Naive thymus-derived CD8-positive, alpha-beta T cell (primary cell): ENCODE results near the gene MICAL2. TPM values are rescaled to one million over a fixed set of nuclear protein-coding genes. Genes with fewer than 3 reads are reported as not detected.

Experiments used
- ATAC-seq, 2 donors: fragments of 150-1000 bp; cut with Tn5 transposase in 1 of 2; sonication (Bioruptor Pico), chemical (Tn5 transposase) in 1 of 2; 1 replicate in 1 of 2; 2 replicates in 1 of 2; pipeline ENCODE4 v1.10.0; 2021; ENCODE audit warnings: mild to moderate bottlenecking in 2 of 2, moderate library complexity in 2 of 2
- POLR2A ChIA-PET: fragments of 350-600 bp; sonication (Branson Sonifier 250); formaldehyde crosslinking; loops from one replicate; lab custom pipeline; 2021; ENCODE audit warnings: antibody characterized with exemption; lab: Charles Lee
- DNase-seq, 10 donors: peaks; one replicate each; pipeline versions ENCODE4 v3.0.0 to v3.0.0-alpha.2; 2020 to 2022
- H3K27ac Mint-ChIP-seq, 10 donors: one replicate each; pipeline ENCODE4 v1.8.0; 2020 to 2022; ENCODE audit warnings: mild to moderate bottlenecking in 10 of 10, mixed read lengths in 10 of 10, moderate library complexity in 4 of 10, inconsistent platforms in 1 of 10
- H3K27me3 Mint-ChIP-seq, 5 donors: one replicate each; pipeline ENCODE4 v1.8.0; 2021 to 2022; ENCODE audit warnings: mixed read lengths in 5 of 5
- H3K36me3 Mint-ChIP-seq, 3 donors: one replicate each; pipeline ENCODE4 v1.8.0; 2020 to 2022; ENCODE audit warnings: mixed read lengths in 3 of 3, mild to moderate bottlenecking in 2 of 3, inconsistent platforms in 1 of 3
- H3K4me1 Mint-ChIP-seq, 4 donors: one replicate each; pipeline ENCODE4 v1.8.0; 2021 to 2022; ENCODE audit warnings: mixed read lengths in 4 of 4
- H3K4me3 Mint-ChIP-seq, 10 donors: one replicate each; pipeline ENCODE4 v1.8.0; 2020 to 2022; ENCODE audit warnings: mild to moderate bottlenecking in 10 of 10, mixed read lengths in 10 of 10, moderate library complexity in 6 of 10, inconsistent platforms in 1 of 10
- H3K9me3 Mint-ChIP-seq, 9 donors: one replicate each; pipeline ENCODE4 v1.8.0; 2020 to 2022; ENCODE audit warnings: mixed read lengths in 9 of 9, mild to moderate bottlenecking in 3 of 9, inconsistent platforms in 1 of 9, moderate library complexity in 1 of 9
- polyA plus RNA-seq, 3 donors: library from polyadenylated mRNA; unstranded; fragments of 300-500 nt; fragmentation: Illumina TruSeq; gene quantifications; one replicate each; pipeline ENCODE4 v1.2.3, GENCODE V29; 2021
- total RNA-seq, 8 experiments: library from RNA in 2 of 8; stranded (reverse) in 2 of 8; gene quantifications; one replicate each; pipeline ENCODE4 v1.2.3 and lab custom pipeline; 2021 to 2026

The MICAL2 gene
- total and polyA plus RNA-seq, 5 experiments from 2014 or later: 2.3 to 12.3 (median 5.0) TPM

- no peak for ATAC-seq
- POLR2A ChIA-PET: interaction anchor here (0.6 kb wide), 1 partner anchor 11 kb away, joined by 3 read pairs; no protein-coding TSS in a partner anchor
- no peak overlapping the region for H3K4me3 Mint-ChIP-seq
- no peaks in the 10 kb centered on the region for H3K27me3 Mint-ChIP-seq
- peak overlapping the region in 2 of 10 donors; percentile 22 to 86 for H3K27ac Mint-ChIP-seq
- H3K36me3 Mint-ChIP-seq: peaks cover 0 to 2% (median 0%) of the 10 kb centered on the region in 3 donors
- peaks cover 17 to 27% (median 23%) of the 10 kb centered on the region in 4 donors for H3K4me1 Mint-ChIP-seq
- no peak for DNase-seq
- no peaks in the 10 kb centered on the region for H3K9me3 Mint-ChIP-seq
Observed at GRCh38 chr11:12243911-12244550, 133.6 kb downstream of the MICAL2 start.

- no peak for DNase-seq
- POLR2A ChIA-PET: no interaction called here
- no peaks in the 10 kb centered on the region for H3K9me3 Mint-ChIP-seq
- H3K36me3 Mint-ChIP-seq: peaks cover 0 to 2% (median 0%) of the 10 kb centered on the region in 3 donors
- H3K4me3 Mint-ChIP-seq: no peak overlapping the region
- H3K27me3 Mint-ChIP-seq: no peaks in the 10 kb centered on the region
- ATAC-seq: no peak
- H3K4me1 Mint-ChIP-seq: peaks cover 17 to 27% (median 23%) of the 10 kb centered on the region in 4 donors
- H3K27ac Mint-ChIP-seq: peak overlapping the region in 1 of 10 donors; percentile 24
Observed at GRCh38 chr11:12245091-12245490, 134.7 kb downstream of the MICAL2 start.

GRCh38 chr11:12245549-12246016 lies 135.2 kb downstream of the MICAL2 start:
- Mint-ChIP-seq H3K27me3 (no peaks in the 10 kb centered on the region), H3K9me3 (no peaks in the 10 kb centered on the region), H3K36me3 (peaks cover 0 to 2% (median 0%) of the 10 kb centered on the region in 3 donors), H3K27ac (peak overlapping the region in 1 of 10 donors; percentile 24), H3K4me1 (peaks cover 17 to 27% (median 23%) of the 10 kb centered on the region in 4 donors), H3K4me3 (no peak overlapping the region)
- POLR2A ChIA-PET: no interaction called here
- DNase-seq (no peak), ATAC-seq (no peak)

- no peak overlapping the region for H3K27ac Mint-ChIP-seq
Observed at GRCh38 chr11:12246147-12246546, 135.8 kb downstream of the MICAL2 start.

GRCh38 chr11:12246989-12247388 lies 136.6 kb downstream of the MICAL2 start:
- no peaks in the 10 kb centered on the region for H3K36me3 Mint-ChIP-seq
- H3K27ac Mint-ChIP-seq: no peak overlapping the region
- H3K27me3 Mint-ChIP-seq: no peaks in the 10 kb centered on the region
- H3K4me3 Mint-ChIP-seq: no peak overlapping the region
- POLR2A ChIA-PET: no interaction called here
- no peaks in the 10 kb centered on the region for H3K9me3 Mint-ChIP-seq
- ATAC-seq: no peak
- peaks cover 13 to 16% (median 15%) of the 10 kb centered on the region in 4 donors for H3K4me1 Mint-ChIP-seq
- no peak for DNase-seq

More at GRCh38 chr11:12246147-12246546, 135.8 kb downstream of the MICAL2 start:
- no peaks in the 10 kb centered on the region for H3K27me3 Mint-ChIP-seq
- no peaks in the 10 kb centered on the region for H3K9me3 Mint-ChIP-seq
- no peaks in the 10 kb centered on the region for H3K36me3 Mint-ChIP-seq
- no peak for ATAC-seq
- no peak overlapping the region for H3K4me3 Mint-ChIP-seq
- POLR2A ChIA-PET: no interaction called here
- no peak for DNase-seq
- peaks cover 17 to 24% (median 22%) of the 10 kb centered on the region in 4 donors for H3K4me1 Mint-ChIP-seq

GRCh38 chr11:12247543-12248254 lies 137.3 kb downstream of the MICAL2 start:
- Mint-ChIP-seq H3K36me3 (no peaks in the 10 kb centered on the region), H3K27ac (no peak overlapping the region), H3K4me1 (peaks cover 6 to 10% (median 8%) of the 10 kb centered on the region in 4 donors), H3K27me3 (no peaks in the 10 kb centered on the region), H3K9me3 (no peaks in the 10 kb centered on the region), H3K4me3 (no peak overlapping the region)
- POLR2A ChIA-PET: no interaction called here
- DNase-seq: no peak
- no peak for ATAC-seq

- Mint-ChIP-seq H3K4me3 (no peak overlapping the region), H3K4me1 (peaks cover 1 to 6% (median 2%) of the 10 kb centered on the region in 4 donors), H3K27ac (peak overlapping the region in 1 of 10 donors; percentile 24), H3K36me3 (no peaks in the 10 kb centered on the region), H3K9me3 (no peaks in the 10 kb centered on the region), H3K27me3 (no peaks in the 10 kb centered on the region)
- DNase-seq (no peak), ATAC-seq (no peak)
- POLR2A ChIA-PET: interaction anchor here (0.6 kb wide), 1 partner anchor 191 kb away, joined by 3 read pairs; no protein-coding TSS in a partner anchor
Observed at GRCh38 chr11:12248330-12248729, 137.9 kb downstream of the MICAL2 start.

GRCh38 chr11:12249590-12250260 lies 139.3 kb downstream of the MICAL2 start:
- no peaks in the 10 kb centered on the region for H3K4me1 Mint-ChIP-seq
- POLR2A ChIA-PET: no interaction called here
- H3K36me3 Mint-ChIP-seq: no peaks in the 10 kb centered on the region
- H3K4me3 Mint-ChIP-seq: no peak overlapping the region
- DNase-seq: no peak
- ATAC-seq: no peak
- no peaks in the 10 kb centered on the region for H3K9me3 Mint-ChIP-seq
- no peaks in the 10 kb centered on the region for H3K27me3 Mint-ChIP-seq
- H3K27ac Mint-ChIP-seq: no peak overlapping the region

- POLR2A ChIA-PET: no interaction called here
- Mint-ChIP-seq H3K36me3 (no peaks in the 10 kb centered on the region), H3K4me3 (no peak overlapping the region), H3K27me3 (no peaks in the 10 kb centered on the region), H3K9me3 (no peaks in the 10 kb centered on the region), H3K4me1 (no peaks in the 10 kb centered on the region), H3K27ac (peak overlapping the region in 1 of 10 donors; percentile 56)
- no peak for DNase-seq
- ATAC-seq: no peak
Observed at GRCh38 chr11:12251666-12252560, 141.5 kb downstream of the MICAL2 start.

- POLR2A ChIA-PET: no interaction called here
- no peak overlapping the region for H3K27ac Mint-ChIP-seq
- no peaks in the 10 kb centered on the region for H3K9me3 Mint-ChIP-seq
- no peak overlapping the region for H3K4me3 Mint-ChIP-seq
- H3K4me1 Mint-ChIP-seq: no peaks in the 10 kb centered on the region
- H3K27me3 Mint-ChIP-seq: no peaks in the 10 kb centered on the region
- ATAC-seq (no peak), DNase-seq (no peak)
- H3K36me3 Mint-ChIP-seq: peaks cover 0 to 2% (median 0%) of the 10 kb centered on the region in 3 donors
Observed at GRCh38 chr11:12253843-12254281, 143.5 kb downstream of the MICAL2 start.

GRCh38 chr11:12258451-12258850 lies 148.1 kb downstream of the MICAL2 start:
- Mint-ChIP-seq H3K27me3 (no peaks in the 10 kb centered on the region), H3K9me3 (no peaks in the 10 kb centered on the region), H3K4me1 (no peaks in the 10 kb centered on the region), H3K4me3 (no peak overlapping the region), H3K27ac (no peak overlapping the region), H3K36me3 (peaks cover 0 to 5% (median 2%) of the 10 kb centered on the region in 3 donors)
- POLR2A ChIA-PET: no interaction called here
- ATAC-seq: no peak
- DNase-seq: no peak

- H3K4me3 Mint-ChIP-seq: no peak overlapping the region
- no peaks in the 10 kb centered on the region for H3K4me1 Mint-ChIP-seq
- POLR2A ChIA-PET: no interaction called here
- ATAC-seq (no peak), DNase-seq (no peak)
- peaks cover 0 to 5% (median 2%) of the 10 kb centered on the region in 3 donors for H3K36me3 Mint-ChIP-seq
- H3K27ac Mint-ChIP-seq: no peak overlapping the region
- no peaks in the 10 kb centered on the region for H3K27me3 Mint-ChIP-seq
- no peaks in the 10 kb centered on the region for H3K9me3 Mint-ChIP-seq
Observed at GRCh38 chr11:12259956-12260355, 149.6 kb downstream of the MICAL2 start.
